Effector memory CD4-positive, alpha-beta T cell (primary cell): ENCODE results near the gene RNF157.
A peak's percentile ranks its signal among the peaks of the same experiment; 100 is the strongest.
"Not testable (repeated sequence)": the region's sequence is repeated elsewhere in the genome, so short reads cannot be mapped to it uniquely, and the experiment has no call there.

ENCODE experiments used
- DNase-seq, 3 donors: peaks; one replicate each; pipeline ENCODE4 v3.0.0-alpha.2; 2020
- H3K27ac ChIP-seq: 2 replicates; pipeline ENCODE4 v1.7.0; 2013; ENCODE audit warnings: mild to moderate bottlenecking, low read length, moderate library complexity; ENCODE audit not compliant: insufficient read depth, poor library complexity, severe bottlenecking
- H3K27me3 ChIP-seq: replicated peaks from 2 replicates; pipeline ENCODE4 v1.7.0; 2013; ENCODE audit warnings: mild to moderate bottlenecking, low read length; ENCODE audit not compliant: insufficient read depth, control insufficient read depth, poor library complexity, severe bottlenecking
- H3K36me3 ChIP-seq: 2 replicates; pipeline ENCODE4 v1.7.0; 2013; ENCODE audit warnings: mild to moderate bottlenecking, low read length, moderate library complexity; ENCODE audit not compliant: control insufficient read depth, insufficient read depth
- H3K4me1 ChIP-seq: 2 replicates; pipeline ENCODE4 v1.7.0; 2013; ENCODE audit warnings: low read length, mild to moderate bottlenecking; ENCODE audit not compliant: control insufficient read depth, insufficient read depth, poor library complexity, severe bottlenecking
- H3K4me3 ChIP-seq: 2 replicates; pipeline ENCODE4 v1.7.0; 2013; ENCODE audit warnings: low read length, low read depth, mild to moderate bottlenecking; ENCODE audit not compliant: insufficient read depth, poor library complexity, severe bottlenecking
- H3K9me3 ChIP-seq: 2 replicates; pipeline ENCODE4 v1.7.0; 2013; ENCODE audit warnings: mild to moderate bottlenecking, low read length, moderate library complexity; ENCODE audit not compliant: control insufficient read depth

Gene RNF157

DNA sequence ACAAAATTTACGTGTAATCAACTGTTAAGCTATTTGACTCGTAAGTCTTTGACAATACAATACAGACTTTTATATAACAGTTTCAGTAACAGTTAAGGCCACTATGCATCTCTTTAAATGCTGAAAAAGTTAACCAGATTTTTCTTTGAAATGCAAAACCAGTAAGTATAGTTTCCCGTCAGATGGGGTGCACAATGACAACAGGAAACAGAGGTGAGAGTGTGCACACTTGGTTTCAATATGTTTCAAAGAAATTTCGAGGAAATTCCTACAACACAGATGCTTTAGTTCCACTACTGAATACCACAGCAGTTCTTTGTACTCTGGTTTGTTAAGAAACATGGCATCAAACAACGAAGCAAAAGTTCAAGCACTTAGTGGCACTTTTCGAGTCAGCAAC, 48.4 kb downstream of the RNF157 start:
- peaks cover 66% of the 10 kb centered on the region for H3K4me1 ChIP-seq
- peak overlapping the region; percentile 24 for H3K4me3 ChIP-seq
- no peaks in the 10 kb centered on the region for H3K9me3 ChIP-seq
- DNase-seq: peak in 2 of 3 donors; percentile 18 to 27
- H3K36me3 ChIP-seq: no peaks in the 10 kb centered on the region
- peak overlapping the region; percentile 70 for H3K27ac ChIP-seq
- no peaks in the 10 kb centered on the region for H3K27me3 ChIP-seq

DNA sequence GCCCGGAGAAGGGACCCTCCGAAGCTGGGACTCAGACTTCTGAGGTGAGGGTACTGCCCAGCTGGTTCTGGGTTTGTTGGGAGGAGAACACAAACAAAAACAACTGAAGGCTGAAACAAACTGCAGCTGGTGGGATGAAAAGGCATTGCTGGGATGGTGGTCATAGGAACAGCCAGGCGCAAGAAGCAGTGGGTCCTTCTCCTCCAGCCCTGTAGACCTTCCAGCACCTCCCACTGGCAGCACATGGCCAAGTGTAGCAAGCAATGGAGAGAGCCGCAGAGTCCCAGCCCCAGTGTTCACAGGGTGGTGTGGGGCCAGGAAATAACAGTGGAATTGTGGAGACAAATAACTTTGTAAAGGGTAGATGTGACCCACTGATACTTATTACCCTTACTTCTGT, 50.6 kb downstream of the RNF157 start:
- no peak overlapping the region for H3K4me3 ChIP-seq
- H3K27ac ChIP-seq: peak overlapping the region; percentile 48
- no peaks in the 10 kb centered on the region for H3K36me3 ChIP-seq
- H3K9me3 ChIP-seq: no peaks in the 10 kb centered on the region
- peaks cover 67% of the 10 kb centered on the region for H3K4me1 ChIP-seq
- DNase-seq: no peak
- H3K27me3 ChIP-seq: no peaks in the 10 kb centered on the region

DNA sequence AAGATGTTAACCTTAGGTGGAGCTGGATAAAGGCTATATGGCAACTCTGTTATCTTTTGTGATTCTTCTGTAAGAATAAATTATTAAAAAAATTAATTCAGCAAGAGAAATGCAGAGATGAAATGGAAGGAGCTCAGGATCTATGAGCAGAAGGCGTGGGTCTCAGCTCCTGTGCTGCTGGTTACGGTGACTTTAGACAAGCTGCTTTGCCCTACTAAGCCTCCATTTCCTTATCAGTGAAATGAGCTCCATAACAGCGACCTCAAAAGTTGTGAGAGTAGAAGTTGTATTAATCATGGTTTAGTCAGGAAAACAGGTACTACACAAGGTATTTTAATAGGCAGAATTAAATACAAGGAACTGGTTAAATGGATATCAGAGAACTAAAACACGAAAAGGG, 51.0 kb downstream of the RNF157 start:
- DNase-seq: no peak
- Histone ChIP-seq H3K36me3 (no peaks in the 10 kb centered on the region), H3K4me1 (peaks cover 69% of the 10 kb centered on the region), H3K9me3 (no peaks in the 10 kb centered on the region), H3K4me3 (no peak overlapping the region), H3K27ac (peak overlapping the region; percentile 48), H3K27me3 (no peaks in the 10 kb centered on the region)

DNA sequence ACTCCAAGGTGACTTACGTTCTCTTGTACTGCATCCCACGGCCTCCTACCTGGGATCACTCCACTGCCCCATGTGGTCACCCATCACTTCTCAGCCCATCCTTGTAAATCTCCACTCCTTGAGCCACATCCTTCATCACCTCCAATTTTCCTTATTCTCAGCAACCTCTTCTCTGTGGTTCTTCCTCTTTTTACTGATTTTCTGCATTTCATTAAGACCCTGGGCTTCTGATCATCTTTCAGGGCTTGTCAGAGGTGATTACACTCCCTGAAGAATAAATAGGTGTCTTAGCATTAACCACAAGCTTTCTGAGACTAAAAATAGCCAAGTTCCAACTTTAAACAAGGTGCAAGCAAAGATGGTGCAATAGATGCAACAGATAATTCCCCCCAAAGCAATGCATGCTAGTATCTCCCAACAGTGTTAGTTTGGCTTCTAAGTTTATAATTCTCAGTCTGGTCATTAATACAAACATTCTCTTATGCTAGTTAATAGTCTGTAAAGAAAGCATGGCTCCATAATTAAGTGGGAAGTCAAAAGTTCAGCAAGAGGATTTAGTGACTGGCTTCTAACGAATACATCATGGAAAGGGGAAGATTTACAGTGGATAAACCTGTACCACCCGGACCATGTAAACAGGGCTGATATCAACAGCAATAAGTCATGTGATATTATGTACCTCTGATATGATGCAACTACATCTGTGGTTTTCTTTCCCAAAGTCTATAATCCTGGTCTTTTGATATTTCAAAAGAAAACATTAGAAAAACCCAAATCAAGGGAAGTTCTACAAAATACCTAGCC, 51.9 kb downstream of the RNF157 start:
- no peak for DNase-seq
- Histone ChIP-seq H3K27ac (peak overlapping the region; percentile 19), H3K36me3 (no peaks in the 10 kb centered on the region), H3K9me3 (no peaks in the 10 kb centered on the region), H3K4me3 (no peak overlapping the region), H3K4me1 (peaks cover 61% of the 10 kb centered on the region), H3K27me3 (no peaks in the 10 kb centered on the region)

DNA sequence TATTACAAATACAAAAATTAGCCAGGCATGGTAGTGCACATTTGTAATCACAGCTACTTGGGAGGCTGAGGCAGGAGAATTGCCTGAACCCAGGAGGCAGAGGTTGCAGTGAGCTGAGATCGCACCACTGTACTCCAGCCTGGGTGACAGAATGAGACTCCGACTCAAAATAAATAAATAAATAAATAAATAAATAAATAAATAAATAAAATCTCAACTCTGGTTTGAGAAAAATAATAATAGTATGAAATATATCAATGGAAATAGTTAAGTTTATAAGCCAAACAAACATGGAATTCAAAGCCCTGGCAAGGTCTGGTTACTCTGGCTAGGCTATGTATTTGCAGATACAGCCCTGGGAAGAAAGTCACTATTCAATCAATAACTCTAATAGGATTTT, 53.5 kb downstream of the RNF157 start:
- H3K9me3 ChIP-seq, H3K27me3 ChIP-seq, H3K4me3 ChIP-seq, H3K36me3 ChIP-seq, DNase-seq: not testable (repeated sequence)
- peaks cover 50% of the 10 kb centered on the region for H3K4me1 ChIP-seq
- H3K27ac ChIP-seq: peak overlapping the region; percentile 19

DNA sequence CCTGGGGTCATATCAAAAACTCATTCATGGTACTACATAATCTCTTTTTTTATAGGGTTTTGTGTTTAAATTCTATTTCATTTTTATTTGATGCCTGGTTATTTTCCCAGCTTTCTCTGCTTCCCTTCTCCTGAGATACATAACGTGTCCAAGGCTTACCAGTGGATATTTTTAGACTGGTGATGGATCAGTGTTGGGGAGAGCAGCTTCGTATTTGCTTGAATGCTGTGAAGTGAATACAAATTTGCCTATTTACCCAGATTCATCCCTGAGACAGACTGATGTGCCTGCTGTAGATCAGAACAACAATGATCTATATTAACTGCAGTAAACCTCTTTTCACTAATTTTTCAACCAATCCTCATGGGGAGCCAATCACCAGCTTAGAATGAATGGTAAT, 56.0 kb downstream of the RNF157 start:
- Histone ChIP-seq H3K27ac (no peak overlapping the region), H3K4me3 (no peak overlapping the region), H3K4me1 (peaks cover 53% of the 10 kb centered on the region), H3K27me3 (no peaks in the 10 kb centered on the region), H3K9me3 (no peaks in the 10 kb centered on the region), H3K36me3 (no peaks in the 10 kb centered on the region)
- no peak for DNase-seq

DNA sequence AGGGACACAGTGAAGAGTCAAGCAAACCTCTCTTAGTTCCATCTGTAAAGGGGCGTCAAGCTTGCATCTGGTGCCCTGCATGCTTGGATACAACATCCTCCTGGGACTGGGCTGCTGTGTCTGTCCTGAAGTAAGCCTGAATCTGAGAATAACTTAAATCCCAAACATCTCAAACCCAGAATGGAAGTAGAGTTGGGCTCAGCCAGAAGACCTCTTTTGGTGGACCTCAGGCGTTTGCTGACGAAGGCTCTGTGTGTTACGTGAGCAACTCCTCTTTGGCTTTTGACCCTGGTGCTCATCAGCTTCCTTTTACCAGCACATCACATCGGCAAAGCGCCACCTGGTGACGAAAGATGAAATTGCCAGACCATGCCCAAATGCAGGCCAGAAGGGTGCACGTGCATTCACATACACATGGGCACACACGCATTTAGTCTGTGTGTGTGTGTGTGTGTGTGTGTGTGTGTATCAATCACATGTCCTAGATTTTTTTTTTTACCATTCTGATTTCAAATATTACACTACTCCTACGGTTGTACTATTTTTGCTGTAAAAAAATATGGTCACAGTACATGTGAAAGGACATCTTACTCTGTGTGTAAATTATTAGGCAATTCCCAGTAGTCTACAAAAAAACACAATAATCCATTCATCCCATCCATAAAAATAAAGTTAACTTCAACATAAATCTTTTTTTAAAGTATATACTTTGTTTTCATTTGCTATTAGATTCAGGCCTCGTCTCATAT, 58.1 kb downstream of the RNF157 start:
- Histone ChIP-seq H3K27ac (peak overlapping the region; percentile 48), H3K4me1 (peaks cover 50% of the 10 kb centered on the region), H3K27me3 (no peaks in the 10 kb centered on the region)

DNA sequence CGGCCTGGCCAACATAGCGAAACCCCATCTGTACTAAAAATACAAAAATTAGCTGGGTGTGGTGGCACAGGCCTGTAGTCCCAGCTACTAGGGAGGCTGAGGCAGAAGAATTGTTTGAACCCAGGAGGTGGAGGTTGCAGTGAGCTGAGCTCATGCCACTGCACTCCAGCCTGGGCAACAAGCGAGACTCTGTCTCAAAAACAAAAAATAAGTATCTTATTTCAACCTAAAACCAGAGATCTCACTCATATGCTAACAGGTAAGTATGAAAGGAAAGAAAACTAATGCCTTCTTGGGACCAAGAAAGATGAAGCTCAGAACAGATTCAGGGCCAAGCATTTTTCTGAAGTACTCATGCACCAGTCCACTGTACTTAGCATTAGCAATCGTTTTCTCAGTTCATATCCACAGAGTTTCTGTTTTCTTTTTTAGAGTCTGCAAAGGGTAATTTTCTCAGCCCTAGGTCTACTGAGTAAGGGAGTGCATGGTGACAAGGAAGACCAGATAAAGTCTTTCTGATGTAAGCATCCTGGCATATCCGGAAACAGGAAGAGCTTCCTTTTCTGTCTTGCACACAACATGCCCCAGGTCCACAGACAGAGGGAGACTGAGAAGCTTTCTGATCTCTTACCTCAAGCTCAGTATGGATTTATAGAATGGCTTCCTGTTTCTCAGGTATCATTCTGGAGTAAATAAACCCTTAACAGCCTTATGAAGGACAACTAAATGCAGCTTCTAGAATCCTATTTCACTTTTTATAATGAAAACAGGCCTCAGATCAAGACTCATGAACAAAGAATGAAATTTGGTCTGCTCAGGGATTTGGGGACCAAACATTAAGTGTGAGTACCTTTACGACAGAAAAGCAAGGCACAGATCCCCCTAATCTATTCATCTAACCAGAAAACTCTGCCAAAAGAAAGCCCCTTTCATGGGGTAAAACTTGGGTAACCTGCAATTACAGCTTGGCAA, 60.5 kb downstream of the RNF157 start:
- H3K4me1 ChIP-seq: peaks cover 43% of the 10 kb centered on the region
- no peaks in the 10 kb centered on the region for H3K27me3 ChIP-seq
- H3K4me3 ChIP-seq: peak overlapping the region; percentile 26
- H3K36me3 ChIP-seq: no peaks in the 10 kb centered on the region
- peak in 2 of 3 donors; percentile 19 to 23 for DNase-seq
- H3K27ac ChIP-seq: peak overlapping the region; percentile 49
- H3K9me3 ChIP-seq: no peaks in the 10 kb centered on the region

More for the DNA sequence above, 58.1 kb downstream of the RNF157 start:
- no peaks in the 10 kb centered on the region for H3K36me3 ChIP-seq
- no peak overlapping the region for H3K4me3 ChIP-seq
- DNase-seq: peak; percentile 83 to 85 (median 84)
- no peaks in the 10 kb centered on the region for H3K9me3 ChIP-seq

DNA sequence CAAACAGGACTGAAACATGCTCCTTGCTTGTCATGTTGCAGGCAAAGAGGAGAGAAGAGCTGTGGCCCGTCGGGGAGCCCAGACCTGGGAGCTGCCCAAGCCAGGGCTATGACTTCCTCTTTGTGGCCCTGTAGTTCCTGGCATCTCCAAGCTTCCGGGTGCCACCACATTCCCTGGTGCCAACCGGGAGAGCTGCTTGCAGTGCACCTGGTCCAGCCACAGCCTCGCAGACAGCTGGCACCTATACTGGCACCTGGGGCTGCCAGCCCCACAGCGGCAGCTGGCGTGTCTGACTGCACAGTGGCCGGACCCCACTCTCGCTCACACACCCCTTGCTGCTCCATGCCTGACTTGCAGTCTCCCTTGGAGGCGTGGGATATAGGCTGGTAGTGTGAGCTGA, 62.2 kb downstream of the RNF157 start:
- H3K27me3 ChIP-seq: no peaks in the 10 kb centered on the region
- peak overlapping the region; percentile 48 for H3K27ac ChIP-seq
- peaks cover 37% of the 10 kb centered on the region for H3K4me1 ChIP-seq
- no peak overlapping the region for H3K4me3 ChIP-seq
- no peak for DNase-seq
- H3K9me3 ChIP-seq: no peaks in the 10 kb centered on the region
- H3K36me3 ChIP-seq: no peaks in the 10 kb centered on the region
